Ovary (tissue), 3 donors: ENCODE data around the gene TBC1D9B.

Experiments used
- POLR2A ChIP-seq: fragments of 450-650 bp; IDR thresholded peaks from one replicate; pipeline ENCODE4 v1.6.1; 2017; ENCODE audit warnings: antibody characterized with exemption, mild to moderate bottlenecking, moderate library complexity
- TF ChIP-seq, protein P1 (sequence below), 3 donors: fragments of 450-650 bp in 2 of 3; fragments of 200-600 bp in 1 of 3; IDR thresholded peaks; one replicate each; pipeline versions ENCODE4 v1.5.1 to v1.8.0; 2016 to 2022; ENCODE audit warnings: antibody characterized with exemption in 3 of 3, mild to moderate bottlenecking in 1 of 3
- donor health status: DM: no; HTN: no; CAD: no.

DNA sequence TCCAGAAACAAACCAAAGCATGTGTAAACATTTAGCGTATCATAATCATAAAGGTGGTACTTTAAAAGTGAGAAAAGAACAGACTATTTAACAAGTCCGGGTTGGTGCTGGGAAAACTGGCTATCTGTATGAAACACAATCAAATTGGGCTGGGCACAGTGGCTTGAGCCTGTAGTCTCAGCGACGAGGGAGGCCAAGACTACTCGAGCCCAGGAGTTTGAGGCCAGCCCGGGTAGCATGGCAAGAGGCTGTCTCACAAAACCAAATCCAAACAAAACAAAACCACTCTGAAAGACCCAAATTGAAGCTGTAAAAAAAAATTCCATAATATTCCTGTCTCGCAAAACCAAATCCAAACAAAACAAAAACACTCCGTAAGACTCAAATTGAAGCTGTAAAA lies 53.3 kb downstream of the TBC1D9B start:
- TF ChIP-seq POLR2A = no peak
- TF ChIP-seq, protein P1, sequence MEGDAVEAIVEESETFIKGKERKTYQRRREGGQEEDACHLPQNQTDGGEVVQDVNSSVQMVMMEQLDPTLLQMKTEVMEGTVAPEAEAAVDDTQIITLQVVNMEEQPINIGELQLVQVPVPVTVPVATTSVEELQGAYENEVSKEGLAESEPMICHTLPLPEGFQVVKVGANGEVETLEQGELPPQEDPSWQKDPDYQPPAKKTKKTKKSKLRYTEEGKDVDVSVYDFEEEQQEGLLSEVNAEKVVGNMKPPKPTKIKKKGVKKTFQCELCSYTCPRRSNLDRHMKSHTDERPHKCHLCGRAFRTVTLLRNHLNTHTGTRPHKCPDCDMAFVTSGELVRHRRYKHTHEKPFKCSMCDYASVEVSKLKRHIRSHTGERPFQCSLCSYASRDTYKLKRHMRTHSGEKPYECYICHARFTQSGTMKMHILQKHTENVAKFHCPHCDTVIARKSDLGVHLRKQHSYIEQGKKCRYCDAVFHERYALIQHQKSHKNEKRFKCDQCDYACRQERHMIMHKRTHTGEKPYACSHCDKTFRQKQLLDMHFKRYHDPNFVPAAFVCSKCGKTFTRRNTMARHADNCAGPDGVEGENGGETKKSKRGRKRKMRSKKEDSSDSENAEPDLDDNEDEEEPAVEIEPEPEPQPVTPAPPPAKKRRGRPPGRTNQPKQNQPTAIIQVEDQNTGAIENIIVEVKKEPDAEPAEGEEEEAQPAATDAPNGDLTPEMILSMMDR (IDR thresholded peaks at IDR 0.05) = no peak
